Mucosa of rectum (tissue), 2 donors: Measurements from ENCODE around the gene KCNH3.

ENCODE experiments used
- H3K27ac ChIP-seq, 2 donors: one replicate each; pipeline ENCODE4 v1.7.0; 2013; ENCODE audit warnings: inconsistent platforms in 2 of 2, low read depth in 2 of 2, low read length in 2 of 2
- H3K27me3 ChIP-seq, 2 donors: one replicate each; pipeline ENCODE4 v1.7.0; 2013; ENCODE audit warnings: low read length in 2 of 2; ENCODE audit not compliant: control insufficient read depth in 2 of 2, insufficient read depth in 2 of 2
- H3K36me3 ChIP-seq, 2 donors: one replicate each; pipeline ENCODE4 v1.7.0; 2013; ENCODE audit warnings: low read length in 2 of 2; ENCODE audit not compliant: control insufficient read depth in 2 of 2, insufficient read depth in 2 of 2
- H3K4me1 ChIP-seq, 2 donors: one replicate each; pipeline ENCODE4 v1.7.0; 2013; ENCODE audit warnings: low read length in 2 of 2, mild to moderate bottlenecking in 1 of 2; ENCODE audit not compliant: control insufficient read depth in 2 of 2, insufficient read depth in 2 of 2
- H3K4me3 ChIP-seq, 2 donors: one replicate each; pipeline ENCODE4 v1.7.0; 2013; ENCODE audit warnings: low read length in 2 of 2
- H3K9ac ChIP-seq, 2 donors: one replicate each; pipeline ENCODE4 v1.7.0; 2013; ENCODE audit warnings: low read length in 2 of 2, low read depth in 1 of 2, mild to moderate bottlenecking in 1 of 2
- H3K9me3 ChIP-seq, 2 donors: one replicate each; pipeline ENCODE4 v1.7.0; 2013; ENCODE audit warnings: low read length in 2 of 2; ENCODE audit not compliant: control insufficient read depth in 2 of 2
- donor health status: healthy.
- donor health status: Normal muscosa, but diverticular disease.

KCNH3 gene

DNA sequence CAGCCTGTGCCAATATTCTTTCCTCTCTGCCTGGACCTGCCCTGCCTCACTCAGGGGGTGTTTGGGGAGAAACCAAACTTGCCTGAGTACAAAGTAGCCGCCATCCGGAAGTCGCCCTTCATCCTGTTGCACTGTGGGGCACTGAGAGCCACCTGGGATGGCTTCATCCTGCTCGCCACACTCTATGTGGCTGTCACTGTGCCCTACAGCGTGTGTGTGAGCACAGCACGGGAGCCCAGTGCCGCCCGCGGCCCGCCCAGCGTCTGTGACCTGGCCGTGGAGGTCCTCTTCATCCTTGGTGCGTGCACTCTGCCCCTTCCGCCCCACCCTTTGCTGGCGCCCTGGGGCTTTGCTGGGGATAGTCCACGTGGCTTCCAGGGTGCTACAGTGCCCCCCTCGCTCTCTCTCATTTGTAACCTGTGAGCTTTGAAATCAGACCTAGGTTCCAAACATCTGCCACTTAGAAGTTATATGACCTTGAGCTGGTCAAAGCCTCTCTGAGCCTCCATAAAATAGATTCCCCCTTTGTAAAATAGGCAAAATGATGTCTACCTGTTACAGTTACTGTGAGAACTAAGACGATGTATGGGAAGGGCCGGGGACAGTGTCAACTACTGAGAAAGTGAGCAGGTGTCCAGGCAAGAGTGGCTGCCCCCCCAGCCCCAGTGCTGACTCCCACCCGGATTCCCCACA lies 4.5 kb downstream of the KCNH3 start:
- H3K4me1 ChIP-seq, result peaks cover 0 to 3% of the 10 kb centered on the region in 2 donors
- peaks cover 27 to 41% of the 10 kb centered on the region in 2 donors for H3K27me3 ChIP-seq
- no peak overlapping the region for H3K9ac ChIP-seq
- no peak overlapping the region for H3K4me3 ChIP-seq
- H3K27ac ChIP-seq, result no peak overlapping the region
- no peaks in the 10 kb centered on the region for H3K36me3 ChIP-seq
- H3K9me3 ChIP-seq, result no peaks in the 10 kb centered on the region

- H3K4me3 ChIP-seq, result no peak overlapping the region
- no peak overlapping the region for H3K27ac ChIP-seq
- H3K9ac ChIP-seq, result no peak overlapping the region
- peaks cover 0 to 7% of the 10 kb centered on the region in 2 donors for H3K4me1 ChIP-seq
- peaks cover 33 to 42% of the 10 kb centered on the region in 2 donors for H3K27me3 ChIP-seq
- no peaks in the 10 kb centered on the region for H3K9me3 ChIP-seq
- no peaks in the 10 kb centered on the region for H3K36me3 ChIP-seq
These were observed 5.3 kb downstream of the KCNH3 start for GRCh38 chr12:49543914-49544815.

GRCh38 chr12:49545815-49546214 lies 7.0 kb downstream of the KCNH3 start:
- Histone ChIP-seq H3K27me3 (peaks cover 24 to 31% of the 10 kb centered on the region in 2 donors), H3K9me3 (no peaks in the 10 kb centered on the region), H3K27ac (no peak overlapping the region), H3K4me3 (no peak overlapping the region), H3K9ac (no peak overlapping the region), H3K36me3 (no peaks in the 10 kb centered on the region), H3K4me1 (peaks cover 0 to 5% of the 10 kb centered on the region in 2 donors)

DNA sequence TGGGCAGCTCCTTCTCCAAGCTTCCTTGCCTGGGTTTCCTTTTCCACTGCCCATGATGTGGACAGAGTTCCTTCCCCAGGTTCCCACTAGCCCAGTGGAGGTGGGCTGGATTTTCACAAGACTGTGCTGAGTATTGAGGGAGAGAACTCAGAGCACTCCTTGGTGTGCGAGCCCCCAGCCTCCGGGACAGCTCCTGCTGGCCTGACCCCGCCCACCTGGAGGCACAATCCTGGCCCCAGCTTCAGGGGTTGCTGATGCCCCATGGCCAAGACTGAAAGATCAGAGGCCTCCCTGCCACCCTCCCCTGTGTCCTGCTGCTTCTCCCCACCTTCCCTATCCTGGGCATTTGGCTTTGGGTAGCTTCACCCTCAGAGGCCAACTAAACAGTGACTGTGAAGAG lies 7.7 kb downstream of the KCNH3 start:
- no peak overlapping the region for H3K27ac ChIP-seq
- H3K9ac ChIP-seq, result no peak overlapping the region
- H3K36me3 ChIP-seq, result no peaks in the 10 kb centered on the region
- H3K4me1 ChIP-seq, result peaks cover 0 to 5% of the 10 kb centered on the region in 2 donors
- peaks cover 21 to 31% of the 10 kb centered on the region in 2 donors for H3K27me3 ChIP-seq
- H3K4me3 ChIP-seq, result no peak overlapping the region
- no peaks in the 10 kb centered on the region for H3K9me3 ChIP-seq

DNA sequence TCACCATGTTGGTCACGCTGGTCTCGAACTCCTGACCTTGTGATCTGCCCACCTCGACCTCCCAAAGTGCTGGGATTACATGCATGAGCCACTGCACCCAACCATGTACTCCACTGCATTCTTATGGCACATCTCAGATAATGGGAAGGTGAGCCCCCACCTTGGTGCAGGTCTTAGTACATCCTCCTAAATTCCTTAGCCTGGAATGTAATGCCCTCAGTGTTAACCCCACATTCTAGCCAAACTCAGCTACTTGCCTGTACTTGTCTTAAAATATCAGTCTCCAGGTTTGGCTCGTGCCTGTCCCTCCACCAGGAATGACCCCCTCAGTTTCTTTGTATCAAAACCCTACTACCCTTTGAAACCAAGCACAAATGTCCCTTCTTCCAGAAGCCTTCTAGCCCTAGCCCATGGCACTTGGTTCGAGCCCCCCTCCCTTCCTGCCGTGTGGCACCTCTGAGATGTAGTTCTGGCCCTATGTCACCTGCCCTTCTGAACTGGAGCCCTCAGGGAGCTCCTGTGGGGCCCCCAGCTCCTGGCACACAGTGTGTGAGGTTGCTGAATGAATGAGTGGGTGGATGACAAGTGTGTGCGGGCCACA lies 8.4 kb downstream of the KCNH3 start:
- no peaks in the 10 kb centered on the region for H3K36me3 ChIP-seq
- H3K9ac ChIP-seq, result no peak overlapping the region
- no peak overlapping the region for H3K27ac ChIP-seq
- no peak overlapping the region for H3K4me3 ChIP-seq
- H3K27me3 ChIP-seq, result peaks cover 21 to 31% of the 10 kb centered on the region in 2 donors
- H3K9me3 ChIP-seq, result no peaks in the 10 kb centered on the region
- H3K4me1 ChIP-seq, result peaks cover 0 to 5% of the 10 kb centered on the region in 2 donors

GRCh38 chr12:49548481-49548821 lies 9.6 kb downstream of the KCNH3 start:
- H3K4me3 ChIP-seq, result peak overlapping the region in 1 of 2 donors; percentile 38
- no peaks in the 10 kb centered on the region for H3K36me3 ChIP-seq
- H3K4me1 ChIP-seq, result peaks cover 0 to 5% of the 10 kb centered on the region in 2 donors
- no peaks in the 10 kb centered on the region for H3K9me3 ChIP-seq
- no peak overlapping the region for H3K27ac ChIP-seq
- H3K27me3 ChIP-seq, result peaks cover 21 to 31% of the 10 kb centered on the region in 2 donors
- H3K9ac ChIP-seq, result no peak overlapping the region

DNA sequence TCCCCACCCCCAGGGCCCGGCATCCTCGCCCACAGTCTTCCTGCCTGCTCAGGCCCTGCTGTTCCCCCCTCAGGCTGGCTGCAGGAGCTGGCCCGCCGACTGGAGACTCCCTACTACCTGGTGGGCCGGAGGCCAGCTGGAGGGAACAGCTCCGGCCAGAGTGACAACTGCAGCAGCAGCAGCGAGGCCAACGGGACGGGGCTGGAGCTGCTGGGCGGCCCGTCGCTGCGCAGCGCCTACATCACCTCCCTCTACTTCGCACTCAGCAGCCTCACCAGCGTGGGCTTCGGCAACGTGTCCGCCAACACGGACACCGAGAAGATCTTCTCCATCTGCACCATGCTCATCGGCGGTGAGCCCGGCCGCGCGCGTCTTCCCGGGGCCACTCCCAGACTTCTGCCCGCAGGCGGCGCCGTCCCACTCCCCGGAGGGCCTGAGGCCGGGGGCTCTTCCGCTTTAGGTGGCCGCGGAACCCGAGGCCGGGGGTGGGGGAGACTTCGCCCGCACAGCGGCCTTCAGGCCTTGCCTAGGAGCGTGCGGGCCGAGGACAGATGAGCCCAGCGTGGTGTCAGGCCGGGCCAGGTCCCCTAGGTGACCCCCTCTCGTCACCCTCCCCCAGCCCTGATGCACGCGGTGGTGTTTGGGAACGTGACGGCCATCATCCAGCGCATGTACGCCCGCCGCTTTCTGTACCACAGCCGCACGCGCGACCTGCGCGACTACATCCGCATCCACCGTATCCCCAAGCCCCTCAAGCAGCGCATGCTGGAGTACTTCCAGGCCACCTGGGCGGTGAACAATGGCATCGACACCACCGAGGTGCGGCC lies 10.2 kb downstream of the KCNH3 start:
- Histone ChIP-seq H3K4me1 (peaks cover 0 to 5% of the 10 kb centered on the region in 2 donors), H3K27ac (no peak overlapping the region), H3K36me3 (no peaks in the 10 kb centered on the region), H3K9me3 (no peaks in the 10 kb centered on the region), H3K9ac (peak overlapping the region in 1 of 2 donors; percentile 31), H3K27me3 (peaks cover 21 to 31% of the 10 kb centered on the region in 2 donors), H3K4me3 (peak overlapping the region; percentile 38 to 52)

DNA sequence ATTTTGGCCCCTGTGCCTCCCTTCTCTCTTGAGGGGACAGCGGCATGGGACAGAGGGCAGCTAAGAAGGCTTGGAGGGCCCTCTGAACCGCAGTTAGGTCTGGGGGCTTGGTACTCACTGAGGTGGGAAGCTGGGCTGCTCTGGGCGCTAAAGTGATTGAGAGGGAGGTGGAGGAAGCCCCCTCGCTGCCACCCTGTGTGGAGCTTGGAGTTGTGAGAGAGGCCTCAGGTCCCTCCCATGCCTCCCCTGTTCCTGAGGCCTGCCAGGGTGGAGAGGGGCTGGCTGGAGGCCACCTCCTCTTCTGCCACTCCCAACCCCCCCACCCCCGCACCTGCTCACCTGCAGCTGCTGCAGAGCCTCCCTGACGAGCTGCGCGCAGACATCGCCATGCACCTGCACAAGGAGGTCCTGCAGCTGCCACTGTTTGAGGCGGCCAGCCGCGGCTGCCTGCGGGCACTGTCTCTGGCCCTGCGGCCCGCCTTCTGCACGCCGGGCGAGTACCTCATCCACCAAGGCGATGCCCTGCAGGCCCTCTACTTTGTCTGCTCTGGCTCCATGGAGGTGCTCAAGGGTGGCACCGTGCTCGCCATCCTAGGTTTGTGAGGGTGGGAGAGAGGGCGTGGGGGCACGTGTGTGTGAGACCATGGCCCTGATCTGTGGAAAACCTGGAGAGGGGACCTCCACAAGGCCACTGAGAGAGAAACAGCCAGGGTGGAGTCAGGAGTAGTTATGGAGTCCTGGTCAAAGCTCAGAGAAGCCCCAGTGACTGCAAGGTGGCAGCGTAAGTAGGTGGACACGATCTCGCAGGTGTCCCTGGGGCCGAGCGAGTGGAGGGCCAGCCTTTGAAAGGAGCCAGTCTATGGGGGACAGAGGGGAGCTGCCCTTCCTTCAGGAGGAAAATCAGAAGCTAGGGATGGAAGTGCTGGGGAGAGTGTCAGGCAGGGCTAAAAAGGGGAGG lies 11.2 kb downstream of the KCNH3 start:
- Histone ChIP-seq H3K4me3 (no peak overlapping the region), H3K27ac (no peak overlapping the region), H3K9ac (no peak overlapping the region), H3K9me3 (no peaks in the 10 kb centered on the region), H3K36me3 (no peaks in the 10 kb centered on the region), H3K4me1 (peaks cover 0 to 5% of the 10 kb centered on the region in 2 donors), H3K27me3 (peaks cover 17 to 26% of the 10 kb centered on the region in 2 donors)
